PC-9 (cell line): ENCODE data around the gene TBX18. TPM values are rescaled to one million over a fixed set of nuclear protein-coding genes. Genes with fewer than 3 reads are reported as not detected.

Source experiments
- BruUV-seq: library from RNA; stranded (reverse); fragments of 400-500 nt; replicated peaks from 2 replicates; lab custom pipeline; 2021; lab: Mats Ljungman, UMichigan
- CTCF ChIA-PET: fragments of 300-600 bp; sonication (Branson Sonifier 250); formaldehyde crosslinking; loops from one replicate; lab custom pipeline; 2022; ENCODE audit warnings: antibody characterized with exemption; lab: Charles Lee
- POLR2A ChIA-PET: fragments of 300-600 bp; sonication (Branson Sonifier 250); formaldehyde crosslinking; loops from one replicate; lab custom pipeline; 2022; ENCODE audit warnings: antibody characterized with exemption; ENCODE audit not compliant: unreplicated experiment; lab: Charles Lee
- DNase-seq, 2 experiments: peaks; one replicate each; pipeline versions ENCODE4 v3.0.0 to v3.0.0-alpha.2; 2015 to 2022; ENCODE audit warnings: mixed read lengths in 1 of 2
- H2AFZ ChIP-seq: fragments of 200-600 bp; sonication (generic); 2 replicates; pipeline ENCODE4 v1.8.1; 2017; ENCODE audit warnings: antibody characterized with exemption
- H3F3A ChIP-seq: fragments of 200-600 bp; sonication (generic); 2 replicates; pipeline ENCODE4 v1.8.1; 2017; ENCODE audit warnings: antibody characterized with exemption, mild to moderate bottlenecking, low read depth; ENCODE audit not compliant: insufficient read depth
- H3K27ac ChIP-seq: fragments of 200-600 bp; sonication (generic); 2 replicates; pipeline ENCODE4 v1.6.1; 2016; ENCODE audit warnings: mixed run types
- H3K27me3 ChIP-seq: fragments of 200-600 bp; sonication (generic); 2 replicates; pipeline ENCODE4 v1.6.1; 2016; ENCODE audit warnings: low read depth, mixed run types; ENCODE audit not compliant: insufficient read depth
- H3K36me3 ChIP-seq: fragments of 200-600 bp; sonication (generic); 2 replicates; pipeline ENCODE4 v1.6.1; 2016; ENCODE audit warnings: low read depth, mixed run types
- H3K4me1 ChIP-seq: fragments of 200-600 bp; sonication (generic); replicated peaks from 2 replicates; pipeline ENCODE4 v1.6.1; 2016; ENCODE audit warnings: mixed run types; ENCODE audit not compliant: insufficient read depth
- H3K4me2 ChIP-seq: fragments of 200-600 bp; sonication (generic); 2 replicates; pipeline ENCODE4 v1.6.1; 2017; ENCODE audit warnings: mixed run types
- H3K4me3 ChIP-seq: fragments of 200-600 bp; sonication (generic); 2 replicates; pipeline ENCODE4 v1.6.1; 2016; ENCODE audit warnings: mixed run types
- H3K79me2 ChIP-seq: fragments of 200-600 bp; sonication (generic); 2 replicates; pipeline ENCODE4 v1.6.1; 2017; ENCODE audit warnings: low read depth, mixed run types
- H3K9me2 ChIP-seq: fragments of 200-600 bp; sonication (generic); 2 replicates; pipeline ENCODE4 v1.8.1; 2017; ENCODE audit warnings: mild to moderate bottlenecking; ENCODE audit not compliant: insufficient read depth
- H3K9me3 ChIP-seq: fragments of 200-600 bp; sonication (generic); 2 replicates; pipeline ENCODE4 v1.8.1; 2016; ENCODE audit warnings: low read depth; ENCODE audit not compliant: insufficient read depth
- H4K20me1 ChIP-seq: fragments of 200-600 bp; sonication (generic); 2 replicates; pipeline ENCODE4 v1.8.1; 2017; ENCODE audit not compliant: insufficient read depth
- CTCF ChIP-seq: fragments of 200-600 bp; sonication (generic); conservative IDR thresholded peaks from 2 replicates; pipeline ENCODE4 v1.6.1; 2017; ENCODE audit warnings: mixed run types, antibody characterized with exemption, mild to moderate bottlenecking, moderate library complexity
- EZH2 ChIP-seq: fragments of 200-600 bp; sonication (generic); IDR thresholded peaks from 2 replicates; pipeline ENCODE4 v1.8.0; 2017; ENCODE audit warnings: antibody characterized with exemption, low read depth
- intact Hi-C: fragments of 100-400 bp; cut with micrococcal nuclease; formaldehyde crosslinking; loops from one replicate; pipeline ENCODE4 v1.10.0; 2022; ENCODE audit not compliant: unreplicated experiment
- total RNA-seq: library from RNA; stranded (reverse); gene quantifications from 2 replicates; pipeline ENCODE4 v1.2.3, GENCODE V29; 2021

TBX18 gene
- total RNA-seq, 1 experiment from 2014 or later, result not detected

- BruUV-seq, result no TSS peak
- Histone ChIP-seq H3K27ac (no peak overlapping the region), H2AFZ (no peak overlapping the region), H3K36me3 (no peaks in the 10 kb centered on the region), H3K9me2 (no peaks in the 10 kb centered on the region), H3K27me3 (no peaks in the 10 kb centered on the region), H3K79me2 (no peaks in the 10 kb centered on the region), H3K4me3 (no peak overlapping the region), H3K4me2 (no peak overlapping the region), H3F3A (no peaks in the 10 kb centered on the region), H3K4me1 (no peaks in the 10 kb centered on the region), H3K9me3 (no peaks in the 10 kb centered on the region), H4K20me1 (no peaks in the 10 kb centered on the region)
- DNase-seq, result no peak
- intact Hi-C loops, result loop anchor here (10.0 kb wide), 1 partner anchor 208 kb away; no protein-coding TSS in a partner anchor
- ChIA-PET POLR2A (no interaction called here), CTCF (no interaction called here)
- TF ChIP-seq CTCF (no peak), EZH2 (no peak)
Measured at GRCh38 chr6:84763003-84763885, 1.2 kb downstream of the TBX18 start.

- no peak overlapping the region for H3K4me2 ChIP-seq
- intact Hi-C loops, result loop anchor here (10.0 kb wide), 1 partner anchor 208 kb away; no protein-coding TSS in a partner anchor
- no peaks in the 10 kb centered on the region for H3K36me3 ChIP-seq
- H3K9me3 ChIP-seq, result no peaks in the 10 kb centered on the region
- no peak for DNase-seq
- H3K27ac ChIP-seq, result no peak overlapping the region
- H2AFZ ChIP-seq, result no peak overlapping the region
- POLR2A ChIA-PET, result no interaction called here
- CTCF ChIA-PET, result no interaction called here
- no peaks in the 10 kb centered on the region for H3K9me2 ChIP-seq
- no peak overlapping the region for H3K4me3 ChIP-seq
- TF ChIP-seq CTCF, result no peak
- no peak for TF ChIP-seq EZH2
- H3K79me2 ChIP-seq, result no peaks in the 10 kb centered on the region
- no peaks in the 10 kb centered on the region for H3F3A ChIP-seq
- H3K4me1 ChIP-seq, result no peaks in the 10 kb centered on the region
- H3K27me3 ChIP-seq, result no peaks in the 10 kb centered on the region
- no TSS peak for BruUV-seq
- no peaks in the 10 kb centered on the region for H4K20me1 ChIP-seq
Measured at GRCh38 chr6:84762220-84763002, 2.0 kb downstream of the TBX18 start.

GRCh38 chr6:84758486-84758885, 5.9 kb downstream of the TBX18 start:
- BruUV-seq, result no TSS peak
- Histone ChIP-seq H3K27ac (no peak overlapping the region), H3K4me2 (no peak overlapping the region), H2AFZ (no peak overlapping the region), H3K4me1 (no peaks in the 10 kb centered on the region), H3K36me3 (no peaks in the 10 kb centered on the region), H3K79me2 (no peaks in the 10 kb centered on the region), H3K9me3 (no peaks in the 10 kb centered on the region), H3K27me3 (no peaks in the 10 kb centered on the region), H3F3A (no peaks in the 10 kb centered on the region), H3K9me2 (no peaks in the 10 kb centered on the region), H3K4me3 (no peak overlapping the region), H4K20me1 (no peaks in the 10 kb centered on the region)
- CTCF ChIA-PET, result no interaction called here
- DNase-seq, result no peak
- TF ChIP-seq CTCF (no peak), EZH2 (no peak)
- intact Hi-C loops, result no loop called here
- POLR2A ChIA-PET, result no interaction called here
